Measurements from ENCODE around the gene NEDD9.

DNA sequence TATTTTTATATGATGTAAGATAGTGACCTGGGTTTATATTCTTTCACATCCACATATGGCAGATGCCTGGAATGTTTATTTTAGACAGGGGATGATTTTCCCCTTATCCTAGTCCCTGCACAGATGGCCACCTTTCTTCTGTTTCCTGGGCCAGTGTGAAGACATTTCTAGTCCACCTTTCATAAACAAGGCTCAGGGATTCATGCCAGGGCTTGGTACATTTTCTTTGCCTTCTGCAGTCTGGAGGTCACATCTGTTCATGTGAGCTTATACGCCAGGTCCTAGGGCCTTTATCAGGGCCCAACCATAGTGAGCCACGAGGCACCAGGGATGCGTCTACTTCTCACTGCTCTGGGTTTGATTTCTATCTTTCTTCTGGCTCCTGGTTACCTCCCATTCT lies 82.9 kb downstream of the NEDD9 start:
- TF ChIP-seq CREB5 (CRISPR knock-in tag; IDR thresholded peaks at IDR 0.05; ENCODE audit: low read depth) (no peak), OSR1 (CRISPR knock-in tag; IDR thresholded peaks at IDR 0.05) (no peak), PATZ1 (CRISPR knock-in tag; IDR thresholded peaks at IDR 0.05; ENCODE audit: borderline replicate concordance) (no peak), GLIS3 (CRISPR knock-in tag; IDR thresholded peaks at IDR 0.05) (no peak), ARNTL (CRISPR knock-in tag; IDR thresholded peaks at IDR 0.05; ENCODE audit: borderline replicate concordance, low read depth) (no peak), RARB (CRISPR knock-in tag; IDR thresholded peaks at IDR 0.05) (no peak)
- TF ChIP-seq, protein P1, sequence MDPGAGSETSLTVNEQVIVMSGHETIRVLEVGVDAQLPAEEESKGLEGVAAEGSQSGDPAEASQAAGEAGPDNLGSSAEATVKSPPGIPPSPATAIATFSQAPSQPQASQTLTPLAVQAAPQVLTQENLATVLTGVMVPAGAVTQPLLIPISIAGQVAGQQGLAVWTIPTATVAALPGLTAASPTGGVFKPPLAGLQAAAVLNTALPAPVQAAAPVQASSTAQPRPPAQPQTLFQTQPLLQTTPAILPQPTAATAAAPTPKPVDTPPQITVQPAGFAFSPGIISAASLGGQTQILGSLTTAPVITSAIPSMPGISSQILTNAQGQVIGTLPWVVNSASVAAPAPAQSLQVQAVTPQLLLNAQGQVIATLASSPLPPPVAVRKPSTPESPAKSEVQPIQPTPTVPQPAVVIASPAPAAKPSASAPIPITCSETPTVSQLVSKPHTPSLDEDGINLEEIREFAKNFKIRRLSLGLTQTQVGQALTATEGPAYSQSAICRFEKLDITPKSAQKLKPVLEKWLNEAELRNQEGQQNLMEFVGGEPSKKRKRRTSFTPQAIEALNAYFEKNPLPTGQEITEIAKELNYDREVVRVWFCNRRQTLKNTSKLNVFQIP (CRISPR knock-in tag; IDR thresholded peaks at IDR 0.05; ENCODE audit: borderline replicate concordance, low read depth) = no peak

All from SK-N-SH treated with all-trans-retinoic acid at 6 μM for 48 hours (cell line).